GM13977 (cell line): Measurements from ENCODE around the gene BCL2L14.

Source experiments
- DNase-seq: peaks from one replicate; pipeline ENCODE4 v3.0.0; 2012; ENCODE audit warnings: low spot score
- in situ Hi-C: fragments of 300-500 bp; cut with MboI; formaldehyde crosslinking; loops from one replicate; pipeline ENCODE4 v1.12.0; 2022; ENCODE audit warnings: low sequenced_read_pairs, low pct_unique_long_range_greater_than_20kb, mixed read lengths, inconsistent platforms; ENCODE audit not compliant: unreplicated experiment
- TF ChIP-seq, protein P1 (sequence below): IDR thresholded peaks from 2 replicates; pipeline ENCODE4 v1.5.1; 2012; ENCODE audit warnings: mild to moderate bottlenecking, control low read depth; ENCODE audit not compliant: insufficient read depth; ENCODE audit errors: extremely low read depth, missing control alignments

The BCL2L14 gene

GRCh38 chr12:12051668-12052067 is 19.1 kb upstream of the BCL2L14 start:
- in situ Hi-C loops: loop anchor here (25.0 kb wide), 1 partner anchor 286 kb away; no protein-coding TSS in a partner anchor

GRCh38 chr12:12054993-12055392 is 15.7 kb upstream of the BCL2L14 start:
- in situ Hi-C loops: loop anchor here (25.0 kb wide), 1 partner anchor 282 kb away; no protein-coding TSS in a partner anchor
- DNase-seq: no peak
- TF ChIP-seq, protein P1, sequence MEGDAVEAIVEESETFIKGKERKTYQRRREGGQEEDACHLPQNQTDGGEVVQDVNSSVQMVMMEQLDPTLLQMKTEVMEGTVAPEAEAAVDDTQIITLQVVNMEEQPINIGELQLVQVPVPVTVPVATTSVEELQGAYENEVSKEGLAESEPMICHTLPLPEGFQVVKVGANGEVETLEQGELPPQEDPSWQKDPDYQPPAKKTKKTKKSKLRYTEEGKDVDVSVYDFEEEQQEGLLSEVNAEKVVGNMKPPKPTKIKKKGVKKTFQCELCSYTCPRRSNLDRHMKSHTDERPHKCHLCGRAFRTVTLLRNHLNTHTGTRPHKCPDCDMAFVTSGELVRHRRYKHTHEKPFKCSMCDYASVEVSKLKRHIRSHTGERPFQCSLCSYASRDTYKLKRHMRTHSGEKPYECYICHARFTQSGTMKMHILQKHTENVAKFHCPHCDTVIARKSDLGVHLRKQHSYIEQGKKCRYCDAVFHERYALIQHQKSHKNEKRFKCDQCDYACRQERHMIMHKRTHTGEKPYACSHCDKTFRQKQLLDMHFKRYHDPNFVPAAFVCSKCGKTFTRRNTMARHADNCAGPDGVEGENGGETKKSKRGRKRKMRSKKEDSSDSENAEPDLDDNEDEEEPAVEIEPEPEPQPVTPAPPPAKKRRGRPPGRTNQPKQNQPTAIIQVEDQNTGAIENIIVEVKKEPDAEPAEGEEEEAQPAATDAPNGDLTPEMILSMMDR: no peak

More at GRCh38 chr12:12051668-12052067, 19.1 kb upstream of the BCL2L14 start:
- DNase-seq: no peak
- TF ChIP-seq, protein P1: no peak

- no peak for DNase-seq
- TF ChIP-seq, protein P1: no peak
- in situ Hi-C loops: loop anchor here (25.0 kb wide), 1 partner anchor 280 kb away; no protein-coding TSS in a partner anchor
Observed at GRCh38 chr12:12056951-12057350, 13.8 kb upstream of the BCL2L14 start.

DNA sequence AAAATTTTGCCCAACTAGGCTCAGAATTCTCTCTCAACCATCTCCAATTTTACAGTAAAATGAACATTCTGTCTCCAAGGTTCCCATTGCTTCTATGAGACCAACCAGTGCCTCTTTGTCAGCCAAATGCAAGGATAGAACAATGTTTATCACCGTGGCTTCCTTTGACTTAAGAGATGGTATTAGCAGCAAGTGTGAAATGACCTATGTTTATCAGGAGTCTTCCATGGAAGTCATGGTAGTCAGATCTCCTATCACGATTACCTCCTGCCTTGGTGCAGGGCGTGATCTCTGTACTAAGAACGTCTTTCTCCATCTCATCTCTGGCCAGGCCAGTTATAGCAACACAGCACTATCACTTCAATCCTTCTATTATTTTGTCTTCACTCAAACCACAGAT is 6.1 kb upstream of the BCL2L14 start:
- in situ Hi-C loops: loop anchor here (25.0 kb wide), 1 partner anchor 273 kb away; no protein-coding TSS in a partner anchor
- no peak for DNase-seq
- TF ChIP-seq, protein P1: no peak

GRCh38 chr12:12068751-12069150 is 2.0 kb upstream of the BCL2L14 start:
- in situ Hi-C loops: loop anchor here (25.0 kb wide), 1 partner anchor 269 kb away; no protein-coding TSS in a partner anchor
- no peak for DNase-seq
- TF ChIP-seq, protein P1: no peak

- in situ Hi-C loops: loop anchor here (25.0 kb wide), 1 partner anchor 267 kb away; no protein-coding TSS in a partner anchor
- TF ChIP-seq, protein P1: no peak
- no peak for DNase-seq
Observed at GRCh38 chr12:12069821-12070548, 754 bp upstream of the BCL2L14 start.
